ENCODE results near the gene TNFSF18. TPM values are rescaled to one million over a fixed set of nuclear protein-coding genes. Genes with fewer than 3 reads are reported as not detected.

The TNFSF18 gene
- total and polyA plus RNA-seq, 10 of the 15 experiments (the other 5 are each of a cell fraction or from before 2014, with no cell fraction given), result not detected

DNA sequence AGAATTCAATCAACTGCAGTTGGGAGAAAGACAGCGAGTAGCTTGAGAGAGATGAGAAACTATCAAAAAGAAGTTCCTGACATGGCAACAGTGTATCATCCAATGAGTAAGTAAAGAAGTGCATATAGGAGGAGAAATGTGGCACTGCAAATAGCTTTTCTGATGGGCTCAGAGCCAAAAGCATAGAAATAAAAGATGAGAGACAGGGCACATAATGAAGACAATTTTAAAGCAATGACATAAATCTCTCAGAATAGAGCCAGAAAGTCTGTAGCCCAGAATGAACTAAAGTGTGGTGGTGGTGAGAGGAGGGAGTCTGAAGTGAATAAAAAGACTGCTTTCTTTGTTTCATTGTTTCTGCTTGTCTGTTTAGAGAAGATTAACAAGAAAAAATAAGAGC lies 34.3 kb downstream of the TNFSF18 start:
- no peaks in the 10 kb centered on the region; a peak in 1 of 4 replicates for H3K27me3 ChIP-seq (replicated peaks in 1 of 2; ENCODE audit: control insufficient read depth in 2 of 2, insufficient read depth in 2 of 2, low read length in 1 of 2)
- DNase-seq (ENCODE audit: low read depth, low spot score) (no peak), FAIRE-seq (no peak), ATAC-seq (no peak)
- ChIA-PET RAD21 (ENCODE audit: unreplicated experiment) (no interaction called here), SMC1A (ENCODE audit: uncharacterized antibody, unreplicated experiment) (interaction anchor here (1.8 to 3.8 kb wide), 2 partner anchors 23 to 197 kb away, joined by 8 to 10 read pairs; no protein-coding TSS in a partner anchor), POLR2A (no interaction called here), CTCF (no interaction called here)
- no peak overlapping the region for H2AFZ ChIP-seq (ENCODE audit: control insufficient read depth, low read depth, low read length)
- in situ Hi-C loops (cut with MboI), result no loop called here
- no peak overlapping the region for H3K27ac ChIP-seq (ENCODE audit: control insufficient read depth, insufficient read depth)
- H3K36me3 ChIP-seq (ENCODE audit: control insufficient read depth in 2 of 2, insufficient read depth in 2 of 2, low read length in 1 of 2), result no peaks in the 10 kb centered on the region
- TF ChIP-seq CBX5 (IDR thresholded peaks at IDR 0.05; ENCODE audit: low read depth), result no peak
- TF ChIP-seq NFYA (IDR thresholded peaks at IDR 0.05; ENCODE audit: borderline replicate concordance, low read depth, low read length), result no peak
- TF ChIP-seq NR2F1 (conservative IDR thresholded peaks at IDR 0.05), result no peak
- TF ChIP-seq SPI1 (IDR thresholded peaks at IDR 0.05; ENCODE audit: borderline replicate concordance, insufficient read depth, low read depth, low read length), result no peak
- no peak for TF ChIP-seq CHD4 (IDR thresholded peaks at IDR 0.05)
- TF ChIP-seq GABPA (IDR thresholded peaks at IDR 0.05; ENCODE audit: low read depth), result no peak
- TF ChIP-seq, protein P1, sequence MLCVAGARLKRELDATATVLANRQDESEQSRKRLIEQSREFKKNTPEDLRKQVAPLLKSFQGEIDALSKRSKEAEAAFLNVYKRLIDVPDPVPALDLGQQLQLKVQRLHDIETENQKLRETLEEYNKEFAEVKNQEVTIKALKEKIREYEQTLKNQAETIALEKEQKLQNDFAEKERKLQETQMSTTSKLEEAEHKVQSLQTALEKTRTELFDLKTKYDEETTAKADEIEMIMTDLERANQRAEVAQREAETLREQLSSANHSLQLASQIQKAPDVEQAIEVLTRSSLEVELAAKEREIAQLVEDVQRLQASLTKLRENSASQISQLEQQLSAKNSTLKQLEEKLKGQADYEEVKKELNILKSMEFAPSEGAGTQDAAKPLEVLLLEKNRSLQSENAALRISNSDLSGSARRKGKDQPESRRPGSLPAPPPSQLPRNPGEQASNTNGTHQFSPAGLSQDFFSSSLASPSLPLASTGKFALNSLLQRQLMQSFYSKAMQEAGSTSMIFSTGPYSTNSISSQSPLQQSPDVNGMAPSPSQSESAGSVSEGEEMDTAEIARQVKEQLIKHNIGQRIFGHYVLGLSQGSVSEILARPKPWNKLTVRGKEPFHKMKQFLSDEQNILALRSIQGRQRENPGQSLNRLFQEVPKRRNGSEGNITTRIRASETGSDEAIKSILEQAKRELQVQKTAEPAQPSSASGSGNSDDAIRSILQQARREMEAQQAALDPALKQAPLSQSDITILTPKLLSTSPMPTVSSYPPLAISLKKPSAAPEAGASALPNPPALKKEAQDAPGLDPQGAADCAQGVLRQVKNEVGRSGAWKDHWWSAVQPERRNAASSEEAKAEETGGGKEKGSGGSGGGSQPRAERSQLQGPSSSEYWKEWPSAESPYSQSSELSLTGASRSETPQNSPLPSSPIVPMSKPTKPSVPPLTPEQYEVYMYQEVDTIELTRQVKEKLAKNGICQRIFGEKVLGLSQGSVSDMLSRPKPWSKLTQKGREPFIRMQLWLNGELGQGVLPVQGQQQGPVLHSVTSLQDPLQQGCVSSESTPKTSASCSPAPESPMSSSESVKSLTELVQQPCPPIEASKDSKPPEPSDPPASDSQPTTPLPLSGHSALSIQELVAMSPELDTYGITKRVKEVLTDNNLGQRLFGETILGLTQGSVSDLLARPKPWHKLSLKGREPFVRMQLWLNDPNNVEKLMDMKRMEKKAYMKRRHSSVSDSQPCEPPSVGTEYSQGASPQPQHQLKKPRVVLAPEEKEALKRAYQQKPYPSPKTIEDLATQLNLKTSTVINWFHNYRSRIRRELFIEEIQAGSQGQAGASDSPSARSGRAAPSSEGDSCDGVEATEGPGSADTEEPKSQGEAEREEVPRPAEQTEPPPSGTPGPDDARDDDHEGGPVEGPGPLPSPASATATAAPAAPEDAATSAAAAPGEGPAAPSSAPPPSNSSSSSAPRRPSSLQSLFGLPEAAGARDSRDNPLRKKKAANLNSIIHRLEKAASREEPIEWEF (IDR thresholded peaks at IDR 0.05; ENCODE audit: insufficient replicate concordance, low read depth, low read length), result no peak
- no peak for TF ChIP-seq HCFC1 (IDR thresholded peaks at IDR 0.05; ENCODE audit: low read length)
- TF ChIP-seq SKIL (IDR thresholded peaks at IDR 0.05; ENCODE audit: low read depth, poor library complexity, severe bottlenecking), result no peak
- no peak for TF ChIP-seq STAT3 (IDR thresholded peaks at IDR 0.05; ENCODE audit: low read depth, low read length)
- no peak for TF ChIP-seq CREB1 (IDR thresholded peaks at IDR 0.05; ENCODE audit: low read depth)
- H3K79me2 ChIP-seq (ENCODE audit: control insufficient read depth, insufficient read depth, low read length), result no peaks in the 10 kb centered on the region
- WGBS (ENCODE audit: insufficient coverage, insufficient replicate concordance, low lambda C conversion rate, missing lambda C conversion rate), result 100% methylated on average over 1 of the region's 1 CpG
- BruUV-seq (replicated peaks), result no TSS peak
- peaks cover 12% of the 10 kb centered on the region for H3K4me1 ChIP-seq (ENCODE audit: control insufficient read depth, insufficient read depth, low read length)
- intact Hi-C loops (cut with micrococcal nuclease; ENCODE audit: unreplicated experiment), result no loop called here
- no peak overlapping the region for H3K4me2 ChIP-seq (ENCODE audit: control insufficient read depth, insufficient read depth)
- H3K4me3 ChIP-seq, result no peak overlapping the region
- H4K20me1 ChIP-seq (ENCODE audit: control insufficient read depth, insufficient read depth), result no peaks in the 10 kb centered on the region
- no peak overlapping the region for H3K9ac ChIP-seq (ENCODE audit: control insufficient read depth, insufficient read depth, low read length)
- H3K9me3 ChIP-seq (replicated peaks; ENCODE audit: control insufficient read depth, insufficient read depth, low read length), result no peaks in the 10 kb centered on the region

Measured in GM12878 (cell line).